HG03442 (cell line): Measurements from ENCODE around the gene MAPRE2.
"Not testable (repeated sequence)": the region's sequence is repeated elsewhere in the genome, so short reads cannot be mapped to it uniquely, and the experiment has no call there.

Experiments
- ATAC-seq: cut with Tn5 transposase; IDR thresholded peaks from one replicate; pipeline ENCODE4 v1.9.1; 2021; ENCODE audit warnings: mild to moderate bottlenecking, moderate library complexity; ENCODE audit not compliant: unreplicated experiment

Gene MAPRE2

GRCh38 chr18:35142275-35142615 is 101.0 kb downstream of the MAPRE2 start:
- ATAC-seq: no peak

- ATAC-seq: no peak
These were observed 102.7 kb downstream of the MAPRE2 start for GRCh38 chr18:35143622-35144596.

GRCh38 chr18:35144698-35145097 is 103.5 kb downstream of the MAPRE2 start:
- ATAC-seq: no peak

GRCh38 chr18:35150195-35150594 is 109.0 kb downstream of the MAPRE2 start:
- ATAC-seq: not testable (repeated sequence)

GRCh38 chr18:35153609-35154272 is 112.5 kb downstream of the MAPRE2 start:
- ATAC-seq: no peak

- ATAC-seq: no peak
These were observed 114.3 kb downstream of the MAPRE2 start for GRCh38 chr18:35155398-35156117.

- peak; percentile 43 for ATAC-seq
These were observed 116.0 kb downstream of the MAPRE2 start for GRCh38 chr18:35157181-35157580.

GRCh38 chr18:35158728-35159450 is 117.7 kb downstream of the MAPRE2 start:
- ATAC-seq: peak; percentile 64

GRCh38 chr18:35159782-35160181 is 118.6 kb downstream of the MAPRE2 start:
- ATAC-seq: peak; percentile 70

GRCh38 chr18:35161485-35161884 is 120.3 kb downstream of the MAPRE2 start:
- ATAC-seq: no peak

GRCh38 chr18:35161934-35162333 is 120.7 kb downstream of the MAPRE2 start:
- no peak for ATAC-seq

GRCh38 chr18:35163014-35163539 is 121.9 kb downstream of the MAPRE2 start:
- no peak for ATAC-seq

- ATAC-seq: no peak
These were observed 122.5 kb downstream of the MAPRE2 start for GRCh38 chr18:35163721-35164120.

GRCh38 chr18:35164133-35164532 is 122.9 kb downstream of the MAPRE2 start:
- ATAC-seq: no peak

GRCh38 chr18:35167332-35167731 is 126.1 kb downstream of the MAPRE2 start:
- no peak for ATAC-seq

GRCh38 chr18:35167857-35168256 is 126.6 kb downstream of the MAPRE2 start:
- no peak for ATAC-seq

GRCh38 chr18:35170323-35170722 is 129.1 kb downstream of the MAPRE2 start:
- not testable (repeated sequence) for ATAC-seq

GRCh38 chr18:35171315-35171987 is 130.2 kb downstream of the MAPRE2 start:
- no peak for ATAC-seq

GRCh38 chr18:35172009-35172408 is 130.8 kb downstream of the MAPRE2 start:
- no peak for ATAC-seq

GRCh38 chr18:35172451-35173035 is 131.3 kb downstream of the MAPRE2 start:
- ATAC-seq: no peak
